Measurements from ENCODE around the gene SMIM21. TPM values are rescaled to one million over a fixed set of nuclear protein-coding genes. Genes with fewer than 3 reads are reported as not detected.

The SMIM21 gene
- total and polyA plus RNA-seq, 8 donors, result not detected

DNA sequence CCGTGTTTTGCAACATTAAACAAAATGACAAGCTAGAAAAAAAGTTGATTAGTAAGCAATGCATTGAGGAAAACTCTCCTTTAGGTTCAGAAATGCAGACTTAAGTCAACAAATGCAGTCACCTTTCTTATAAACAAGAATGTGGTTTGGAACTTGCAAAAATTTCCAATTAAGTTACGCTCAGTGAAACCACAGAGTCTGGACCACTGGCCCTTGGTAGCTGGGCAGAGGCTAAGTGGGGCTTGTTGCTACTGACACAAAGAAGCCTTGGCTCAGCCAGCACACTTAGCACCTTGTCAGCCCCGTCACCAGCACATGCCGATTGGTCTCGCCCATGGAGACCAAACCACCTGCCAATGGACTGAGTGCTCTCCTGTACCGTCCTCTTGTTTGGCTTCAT is 53.0 kb downstream of the SMIM21 start:
- Histone ChIP-seq H3K27ac (no peak overlapping the region), H3K9me3 (no peaks in the 10 kb centered on the region), H3K4me3 (no peak overlapping the region), H3K27me3 (no peaks in the 10 kb centered on the region), H3K4me1 (no peaks in the 10 kb centered on the region), H3K36me3 (no peaks in the 10 kb centered on the region)
- DNase-seq (no peak), ATAC-seq (no peak)
- intact Hi-C loops (cut with DNase I), result no loop called here
- TF ChIP-seq, protein P1, sequence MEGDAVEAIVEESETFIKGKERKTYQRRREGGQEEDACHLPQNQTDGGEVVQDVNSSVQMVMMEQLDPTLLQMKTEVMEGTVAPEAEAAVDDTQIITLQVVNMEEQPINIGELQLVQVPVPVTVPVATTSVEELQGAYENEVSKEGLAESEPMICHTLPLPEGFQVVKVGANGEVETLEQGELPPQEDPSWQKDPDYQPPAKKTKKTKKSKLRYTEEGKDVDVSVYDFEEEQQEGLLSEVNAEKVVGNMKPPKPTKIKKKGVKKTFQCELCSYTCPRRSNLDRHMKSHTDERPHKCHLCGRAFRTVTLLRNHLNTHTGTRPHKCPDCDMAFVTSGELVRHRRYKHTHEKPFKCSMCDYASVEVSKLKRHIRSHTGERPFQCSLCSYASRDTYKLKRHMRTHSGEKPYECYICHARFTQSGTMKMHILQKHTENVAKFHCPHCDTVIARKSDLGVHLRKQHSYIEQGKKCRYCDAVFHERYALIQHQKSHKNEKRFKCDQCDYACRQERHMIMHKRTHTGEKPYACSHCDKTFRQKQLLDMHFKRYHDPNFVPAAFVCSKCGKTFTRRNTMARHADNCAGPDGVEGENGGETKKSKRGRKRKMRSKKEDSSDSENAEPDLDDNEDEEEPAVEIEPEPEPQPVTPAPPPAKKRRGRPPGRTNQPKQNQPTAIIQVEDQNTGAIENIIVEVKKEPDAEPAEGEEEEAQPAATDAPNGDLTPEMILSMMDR (IDR thresholded peaks at IDR 0.05), result no peak

DNA sequence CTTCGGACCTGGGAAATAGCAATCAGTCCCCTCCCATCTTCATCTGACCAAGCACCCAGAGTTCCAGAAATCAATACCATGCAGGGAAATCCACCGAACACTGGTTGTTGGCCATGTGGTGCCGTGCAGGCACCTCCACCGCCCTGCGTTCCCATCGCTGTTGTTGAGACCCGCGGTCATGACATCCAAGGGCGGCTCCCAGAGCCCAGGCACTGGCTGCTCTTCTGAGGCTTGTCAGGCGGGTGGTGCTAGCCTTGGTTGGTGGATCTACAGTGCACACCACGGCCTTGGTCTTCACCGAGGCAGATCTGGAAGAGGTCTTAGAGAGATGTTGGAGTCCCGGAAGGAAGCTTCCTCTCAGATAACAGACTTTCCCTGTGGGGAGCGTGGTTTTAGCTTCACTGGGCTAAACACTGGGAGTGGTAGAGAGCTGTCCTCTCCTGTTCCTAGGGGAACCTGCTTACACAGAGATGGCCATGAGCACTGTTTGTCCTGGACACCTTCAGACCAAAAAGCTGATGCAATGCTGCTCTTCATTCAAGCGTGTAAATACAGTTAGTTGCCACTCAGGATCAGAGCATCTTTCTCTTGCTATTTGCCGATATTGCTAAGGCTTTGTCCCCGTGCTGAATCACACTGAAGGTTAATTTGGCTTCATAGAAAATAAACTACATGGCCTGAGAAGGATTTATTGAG is 58.3 kb downstream of the SMIM21 start:
- intact Hi-C loops (cut with DNase I), result no loop called here
- ATAC-seq, result no peak
- DNase-seq, result peak in 1 of 4 donors; percentile 71
- TF ChIP-seq, protein P1 (IDR thresholded peaks at IDR 0.05), result no peak
- H3K4me3 ChIP-seq, result no peak overlapping the region
- H3K27ac ChIP-seq, result no peak overlapping the region
- H3K9me3 ChIP-seq, result no peaks in the 10 kb centered on the region
- no peaks in the 10 kb centered on the region for H3K36me3 ChIP-seq
- no peaks in the 10 kb centered on the region for H3K4me1 ChIP-seq
- no peaks in the 10 kb centered on the region for H3K27me3 ChIP-seq

DNA sequence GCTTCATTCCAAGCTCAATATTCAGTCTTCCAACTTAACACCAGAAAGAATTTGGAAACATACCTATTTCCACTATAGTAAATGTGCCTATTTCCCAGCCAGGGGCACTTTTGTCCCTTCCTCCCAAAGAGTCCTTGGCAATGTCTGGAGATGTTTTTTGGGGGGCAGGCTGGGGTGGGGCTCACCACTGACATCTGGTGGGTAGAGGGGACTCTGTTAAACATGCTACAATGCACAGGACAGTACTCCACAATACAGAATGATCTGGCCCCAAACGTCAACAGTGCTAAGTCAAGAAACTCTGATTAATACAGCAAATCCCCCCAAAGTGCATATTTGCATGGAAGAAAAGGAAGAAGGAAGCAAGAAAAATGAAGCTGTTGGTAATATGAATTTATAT is 61.7 kb downstream of the SMIM21 start:
- DNase-seq (no peak), ATAC-seq (no peak)
- H3K27me3 ChIP-seq, result peaks cover 0 to 5% of the 10 kb centered on the region in 2 donors
- H3K36me3 ChIP-seq, result no peaks in the 10 kb centered on the region
- H3K4me1 ChIP-seq, result no peaks in the 10 kb centered on the region
- no peak overlapping the region for H3K4me3 ChIP-seq
- intact Hi-C loops (cut with DNase I), result no loop called here
- no peaks in the 10 kb centered on the region for H3K9me3 ChIP-seq
- TF ChIP-seq, protein P1 (IDR thresholded peaks at IDR 0.05), result no peak
- H3K27ac ChIP-seq, result no peak overlapping the region

DNA sequence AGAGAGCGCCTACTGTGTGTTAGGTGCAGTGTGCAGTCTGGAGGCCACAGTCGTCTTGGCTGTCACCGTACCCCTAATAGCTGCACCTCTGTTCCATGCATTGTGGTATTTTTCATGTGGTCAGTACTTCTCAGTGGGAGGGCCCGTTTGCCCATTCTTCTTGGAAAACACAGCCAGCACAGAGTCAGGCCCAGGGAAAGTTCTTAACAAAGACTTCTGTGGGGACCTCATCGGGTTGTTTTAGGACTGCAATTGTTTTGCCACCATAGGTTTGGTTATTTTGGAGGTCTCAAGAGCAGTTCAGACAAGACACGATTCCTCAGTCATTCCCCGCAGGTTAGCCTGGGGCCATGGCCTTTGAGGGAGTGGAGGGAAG is 62.3 kb downstream of the SMIM21 start:
- H3K9me3 ChIP-seq, result no peaks in the 10 kb centered on the region
- TF ChIP-seq, protein P1 (IDR thresholded peaks at IDR 0.05), result no peak
- intact Hi-C loops (cut with DNase I), result no loop called here
- H3K4me1 ChIP-seq, result no peaks in the 10 kb centered on the region
- ATAC-seq (no peak), DNase-seq (no peak)
- H3K27me3 ChIP-seq, result peaks cover 0 to 11% of the 10 kb centered on the region in 2 donors
- H3K4me3 ChIP-seq, result no peak overlapping the region
- H3K27ac ChIP-seq, result no peak overlapping the region
- H3K36me3 ChIP-seq, result no peaks in the 10 kb centered on the region

DNA sequence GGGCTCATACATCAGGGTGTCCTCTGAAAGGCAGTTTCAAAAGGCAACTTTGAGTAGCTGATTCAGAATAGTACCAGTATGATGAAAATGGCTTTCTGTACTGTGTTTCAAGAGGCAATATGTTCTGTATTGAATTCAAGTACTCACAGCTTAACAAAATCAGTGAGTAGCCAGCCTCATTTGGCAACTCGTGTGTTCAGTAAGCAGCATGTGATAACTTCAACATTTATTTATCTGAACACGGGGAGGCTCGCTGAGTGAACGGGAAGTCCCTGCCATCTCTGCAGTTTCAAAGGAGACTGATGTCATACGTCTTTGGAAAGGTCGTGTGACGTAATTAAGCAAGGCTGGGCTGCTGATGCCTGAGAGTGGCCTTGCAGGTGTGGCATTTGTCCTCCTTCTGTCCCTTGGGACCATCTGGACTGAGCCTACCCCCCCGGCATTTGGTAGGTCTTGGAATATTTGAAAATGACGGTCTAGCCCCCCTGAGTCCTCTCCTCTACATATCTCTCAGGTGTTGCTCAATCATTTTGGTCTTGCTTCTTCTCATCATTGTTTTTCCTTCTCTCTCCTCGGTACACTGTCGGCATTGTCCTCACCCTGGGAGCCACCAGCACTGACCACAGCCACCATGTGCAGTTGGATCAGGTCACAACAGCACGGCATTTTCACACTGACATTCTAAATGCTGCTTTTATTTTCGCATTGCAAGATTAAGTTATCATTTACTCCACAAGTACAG is 62.8 kb downstream of the SMIM21 start:
- no peaks in the 10 kb centered on the region for H3K9me3 ChIP-seq
- TF ChIP-seq, protein P1 (IDR thresholded peaks at IDR 0.05), result no peak
- H3K4me3 ChIP-seq, result no peak overlapping the region
- ATAC-seq, result no peak
- peaks cover 0 to 12% of the 10 kb centered on the region in 2 donors for H3K27me3 ChIP-seq
- DNase-seq, result peak in 1 of 4 donors; percentile 44
- H3K27ac ChIP-seq, result no peak overlapping the region
- no peaks in the 10 kb centered on the region for H3K36me3 ChIP-seq
- H3K4me1 ChIP-seq, result no peaks in the 10 kb centered on the region
- intact Hi-C loops (cut with DNase I), result no loop called here

Data from left lung (tissue), 10 donors.